ENCODE results near the gene ACOXL.

GRCh38 chr2:110729106-110729505, 3.3 kb upstream of the ACOXL start:
- no peak for TF ChIP-seq TAF1 (IDR thresholded peaks at IDR 0.05; ENCODE audit: low read depth, low read length)
- no peak for TF ChIP-seq POLR2A (IDR thresholded peaks at IDR 0.05; ENCODE audit: low read depth, low read length)
- no peak for TF ChIP-seq POLR2AphosphoS5 (IDR thresholded peaks at IDR 0.05; ENCODE audit: low read depth, low read length)
- TF ChIP-seq PAX5 (IDR thresholded peaks at IDR 0.05; ENCODE audit: insufficient read depth, low read length, severe bottlenecking): no peak
- TF ChIP-seq SPI1 (IDR thresholded peaks at IDR 0.05; ENCODE audit: low read depth, low read length): no peak
- TF ChIP-seq POU2F2 (IDR thresholded peaks at IDR 0.05; ENCODE audit: low read depth, low read length): no peak
